Measurements from ENCODE around the gene TGFB3. TPM values are rescaled to one million over a fixed set of nuclear protein-coding genes. Genes with fewer than 3 reads are reported as not detected.

The TGFB3 gene
- total and polyA plus RNA-seq, 2 of the 13 experiments (the other 11 are each of a cell fraction or from before 2014, with no cell fraction given) = 1.4 to 2.5 TPM

GRCh38 chr14:75959031-75959430 lies 22.8 kb downstream of the TGFB3 start (continued):
- no peak for TF ChIP-seq ATF5 (CRISPR knock-in tag; IDR thresholded peaks at IDR 0.05; ENCODE audit: low read depth)
- TF ChIP-seq HDAC2 (CRISPR knock-in tag; IDR thresholded peaks at IDR 0.05) = no peak
- TF ChIP-seq ZNF30 (CRISPR knock-in tag; IDR thresholded peaks at IDR 0.05) = no peak
- no peak for TF ChIP-seq NFYC (CRISPR knock-in tag; IDR thresholded peaks at IDR 0.05)

GRCh38 chr14:75952489-75952888 lies 29.3 kb downstream of the TGFB3 start:
- Histone ChIP-seq H3K4me3 (replicated peaks in 1 of 3; ENCODE audit: insufficient read depth in 1 of 3, low read depth in 2 of 3, low read length in 3 of 3) (no peak overlapping the region), H3K9ac (ENCODE audit: insufficient read depth, low read depth, low read length) (no peak overlapping the region), H4K20me1 (ENCODE audit: insufficient read depth, low read length) (no peaks in the 10 kb centered on the region), H3K36me3 (replicated peaks in 1 of 2; ENCODE audit: control insufficient read depth in 1 of 2, insufficient read depth in 2 of 2, low read length in 2 of 2) (no peaks in the 10 kb centered on the region), H3K27ac (ENCODE audit: extremely low read length, insufficient read depth, low read length) (no peak overlapping the region), H3K9me3 (ENCODE audit: low read length) (no peaks in the 10 kb centered on the region), H3K79me2 (ENCODE audit: insufficient read depth, low read length) (no peaks in the 10 kb centered on the region), H3K4me1 (ENCODE audit: insufficient read depth, low read length) (no peaks in the 10 kb centered on the region), H3K27me3 (ENCODE audit: control insufficient read depth in 1 of 2, insufficient read depth in 2 of 2, low read length in 2 of 2) (no peaks in the 10 kb centered on the region), H2AFZ (ENCODE audit: low read length) (no peak overlapping the region), H3K4me2 (ENCODE audit: low read depth, low read length) (no peak overlapping the region)
- ATAC-seq = no peak
- in situ Hi-C loops (cut with HindIII; ENCODE audit: extremely low pct_ligation_motif_present, low pct_unique_long_range_greater_than_20kb) (no loop called here), intact Hi-C loops (cut with micrococcal nuclease; ENCODE audit: unreplicated experiment) (no loop called here)
- WGBS (ENCODE audit: low lambda C conversion rate) = 94% methylated on average over 3 of the region's 3 CpGs
- BruUV-seq (replicated peaks) = no TSS peak
- FAIRE-seq = no peak
- DNase-seq (ENCODE audit: low spot score) = no peak
- ChIA-PET CTCF (ENCODE audit: low intra/inter-chr PET ratio, low total read pairs) (no interaction called here), POLR2A (no interaction called here)
- no peak for TF ChIP-seq ZNF646 (CRISPR knock-in tag; IDR thresholded peaks at IDR 0.05)
- no peak for TF ChIP-seq PHF5A (CRISPR knock-in tag; IDR thresholded peaks at IDR 0.05; ENCODE audit: low read depth, unreplicated experiment)
- TF ChIP-seq HCFC1 (IDR thresholded peaks at IDR 0.05; ENCODE audit: low read depth, low read length) = no peak
- TF ChIP-seq IRF9 (CRISPR knock-in tag; IDR thresholded peaks at IDR 0.05; ENCODE audit: borderline replicate concordance) = no peak
